ENCODE results near the gene TMEM209.

DNA sequence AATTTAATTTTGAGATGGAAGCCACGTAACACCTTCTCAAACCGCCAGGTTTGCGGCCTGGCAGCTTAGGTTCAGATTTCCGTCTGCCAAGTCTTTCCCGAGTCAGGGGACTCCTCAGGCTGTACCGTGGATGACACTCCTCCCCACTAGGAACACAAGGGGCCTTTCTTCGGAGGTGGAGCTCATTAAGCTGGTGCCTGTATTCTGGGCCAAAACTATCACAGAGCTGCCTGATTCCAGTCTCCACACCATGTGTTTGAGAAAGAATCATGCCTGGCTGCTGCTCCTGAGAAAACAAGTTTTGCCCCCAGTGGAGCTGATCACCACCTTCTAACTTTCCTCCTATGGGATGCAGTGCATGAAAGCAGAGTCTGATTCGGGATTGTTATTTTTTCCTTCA, 44.8 kb downstream of the TMEM209 start:
- TF ChIP-seq SP2 (tag by site-specific recombination; IDR thresholded peaks at IDR 0.05) (no peak), ZNF121 (tag by site-specific recombination; IDR thresholded peaks at IDR 0.05) (no peak), BCL11B (tag by site-specific recombination; IDR thresholded peaks at IDR 0.05; ENCODE audit: low read depth) (no peak), TCF7L2 (IDR thresholded peaks at IDR 0.05; ENCODE audit: borderline replicate concordance, low read depth, low read length) (no peak), ZNF302 (tag by site-specific recombination; IDR thresholded peaks at IDR 0.05; ENCODE audit: low read depth) (no peak), ZBTB7A (tag by site-specific recombination; IDR thresholded peaks at IDR 0.05; ENCODE audit: low read depth) (no peak), ZNF341 (tag by site-specific recombination; IDR thresholded peaks at IDR 0.05; ENCODE audit: low read depth) (no peak), ZNF335 (tag by site-specific recombination; conservative IDR thresholded peaks at IDR 0.05) (no peak), ZFP37 (tag by site-specific recombination; IDR thresholded peaks at IDR 0.05) (no peak)
- TF ChIP-seq, protein P1, sequence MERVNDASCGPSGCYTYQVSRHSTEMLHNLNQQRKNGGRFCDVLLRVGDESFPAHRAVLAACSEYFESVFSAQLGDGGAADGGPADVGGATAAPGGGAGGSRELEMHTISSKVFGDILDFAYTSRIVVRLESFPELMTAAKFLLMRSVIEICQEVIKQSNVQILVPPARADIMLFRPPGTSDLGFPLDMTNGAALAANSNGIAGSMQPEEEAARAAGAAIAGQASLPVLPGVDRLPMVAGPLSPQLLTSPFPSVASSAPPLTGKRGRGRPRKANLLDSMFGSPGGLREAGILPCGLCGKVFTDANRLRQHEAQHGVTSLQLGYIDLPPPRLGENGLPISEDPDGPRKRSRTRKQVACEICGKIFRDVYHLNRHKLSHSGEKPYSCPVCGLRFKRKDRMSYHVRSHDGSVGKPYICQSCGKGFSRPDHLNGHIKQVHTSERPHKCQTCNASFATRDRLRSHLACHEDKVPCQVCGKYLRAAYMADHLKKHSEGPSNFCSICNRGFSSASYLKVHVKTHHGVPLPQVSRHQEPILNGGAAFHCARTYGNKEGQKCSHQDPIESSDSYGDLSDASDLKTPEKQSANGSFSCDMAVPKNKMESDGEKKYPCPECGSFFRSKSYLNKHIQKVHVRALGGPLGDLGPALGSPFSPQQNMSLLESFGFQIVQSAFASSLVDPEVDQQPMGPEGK (tag by site-specific recombination; IDR thresholded peaks at IDR 0.05), result no peak
- TF ChIP-seq, protein P2, sequence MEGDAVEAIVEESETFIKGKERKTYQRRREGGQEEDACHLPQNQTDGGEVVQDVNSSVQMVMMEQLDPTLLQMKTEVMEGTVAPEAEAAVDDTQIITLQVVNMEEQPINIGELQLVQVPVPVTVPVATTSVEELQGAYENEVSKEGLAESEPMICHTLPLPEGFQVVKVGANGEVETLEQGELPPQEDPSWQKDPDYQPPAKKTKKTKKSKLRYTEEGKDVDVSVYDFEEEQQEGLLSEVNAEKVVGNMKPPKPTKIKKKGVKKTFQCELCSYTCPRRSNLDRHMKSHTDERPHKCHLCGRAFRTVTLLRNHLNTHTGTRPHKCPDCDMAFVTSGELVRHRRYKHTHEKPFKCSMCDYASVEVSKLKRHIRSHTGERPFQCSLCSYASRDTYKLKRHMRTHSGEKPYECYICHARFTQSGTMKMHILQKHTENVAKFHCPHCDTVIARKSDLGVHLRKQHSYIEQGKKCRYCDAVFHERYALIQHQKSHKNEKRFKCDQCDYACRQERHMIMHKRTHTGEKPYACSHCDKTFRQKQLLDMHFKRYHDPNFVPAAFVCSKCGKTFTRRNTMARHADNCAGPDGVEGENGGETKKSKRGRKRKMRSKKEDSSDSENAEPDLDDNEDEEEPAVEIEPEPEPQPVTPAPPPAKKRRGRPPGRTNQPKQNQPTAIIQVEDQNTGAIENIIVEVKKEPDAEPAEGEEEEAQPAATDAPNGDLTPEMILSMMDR (tag by site-specific recombination; IDR thresholded peaks at IDR 0.05), result no peak
